C4-2B (cell line): ENCODE data around the gene FBN3.

Source experiments
- ZFX ChIP-seq: fragments of 450-650 bp; IDR thresholded peaks from 2 replicates; pipeline ENCODE4 v1.6.1; 2017
- TF ChIP-seq, protein P1 (sequence below): fragments of 450-650 bp; conservative IDR thresholded peaks from 2 replicates; pipeline ENCODE4 v1.5.1; 2017; ENCODE audit warnings: mild to moderate bottlenecking

DNA sequence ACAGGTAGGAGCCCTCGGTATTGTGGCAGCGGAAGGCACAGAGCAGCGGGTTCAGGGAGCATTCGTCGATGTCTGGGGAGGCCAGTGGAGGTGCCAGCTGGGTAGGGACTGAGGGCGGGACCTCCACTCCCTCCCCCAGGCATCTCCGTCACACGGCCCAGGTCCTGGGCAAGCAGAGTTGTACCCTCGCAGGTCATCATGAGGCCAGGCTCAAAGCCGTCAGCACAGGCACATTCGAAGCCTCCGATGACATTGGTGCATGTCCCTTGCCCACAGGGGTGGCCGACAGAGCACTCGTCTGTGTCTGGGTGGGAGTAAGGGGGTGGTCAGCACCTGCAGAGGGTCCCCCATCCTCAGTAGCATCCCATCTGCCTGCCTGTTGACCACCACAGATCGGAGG lies 61.5 kb downstream of the FBN3 start:
- no peak for TF ChIP-seq ZFX
- TF ChIP-seq, protein P1, sequence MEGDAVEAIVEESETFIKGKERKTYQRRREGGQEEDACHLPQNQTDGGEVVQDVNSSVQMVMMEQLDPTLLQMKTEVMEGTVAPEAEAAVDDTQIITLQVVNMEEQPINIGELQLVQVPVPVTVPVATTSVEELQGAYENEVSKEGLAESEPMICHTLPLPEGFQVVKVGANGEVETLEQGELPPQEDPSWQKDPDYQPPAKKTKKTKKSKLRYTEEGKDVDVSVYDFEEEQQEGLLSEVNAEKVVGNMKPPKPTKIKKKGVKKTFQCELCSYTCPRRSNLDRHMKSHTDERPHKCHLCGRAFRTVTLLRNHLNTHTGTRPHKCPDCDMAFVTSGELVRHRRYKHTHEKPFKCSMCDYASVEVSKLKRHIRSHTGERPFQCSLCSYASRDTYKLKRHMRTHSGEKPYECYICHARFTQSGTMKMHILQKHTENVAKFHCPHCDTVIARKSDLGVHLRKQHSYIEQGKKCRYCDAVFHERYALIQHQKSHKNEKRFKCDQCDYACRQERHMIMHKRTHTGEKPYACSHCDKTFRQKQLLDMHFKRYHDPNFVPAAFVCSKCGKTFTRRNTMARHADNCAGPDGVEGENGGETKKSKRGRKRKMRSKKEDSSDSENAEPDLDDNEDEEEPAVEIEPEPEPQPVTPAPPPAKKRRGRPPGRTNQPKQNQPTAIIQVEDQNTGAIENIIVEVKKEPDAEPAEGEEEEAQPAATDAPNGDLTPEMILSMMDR: no peak
